ENCODE measurements around the gene ARAP1.

Gene ARAP1

DNA sequence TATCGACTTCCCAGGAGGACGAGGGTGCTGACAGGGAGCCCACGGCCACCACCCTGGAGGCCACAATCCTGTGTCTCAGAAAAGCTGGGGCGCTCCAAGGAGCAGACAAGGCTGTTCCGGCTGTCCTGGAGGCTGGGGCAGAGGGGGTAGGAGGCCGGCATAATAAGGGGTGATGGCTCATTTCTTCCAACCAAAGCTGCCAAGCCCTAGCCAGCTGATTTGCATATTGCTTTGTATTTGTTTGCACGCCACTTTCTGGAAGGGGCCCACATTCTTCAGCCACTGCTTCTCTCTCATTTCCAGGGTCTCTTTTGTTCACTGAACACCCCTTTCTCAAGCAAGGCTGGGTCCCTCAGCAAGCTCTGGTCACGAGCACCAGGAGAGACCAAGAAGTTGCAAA, 82.7 kb downstream of the ARAP1 start:
- H3K4me3 ChIP-seq (ENCODE audit: low read length) = no peak overlapping the region
- TF ChIP-seq ZNF274 (IDR thresholded peaks at IDR 0.05; ENCODE audit: low read depth, low read length) = no peak

DNA sequence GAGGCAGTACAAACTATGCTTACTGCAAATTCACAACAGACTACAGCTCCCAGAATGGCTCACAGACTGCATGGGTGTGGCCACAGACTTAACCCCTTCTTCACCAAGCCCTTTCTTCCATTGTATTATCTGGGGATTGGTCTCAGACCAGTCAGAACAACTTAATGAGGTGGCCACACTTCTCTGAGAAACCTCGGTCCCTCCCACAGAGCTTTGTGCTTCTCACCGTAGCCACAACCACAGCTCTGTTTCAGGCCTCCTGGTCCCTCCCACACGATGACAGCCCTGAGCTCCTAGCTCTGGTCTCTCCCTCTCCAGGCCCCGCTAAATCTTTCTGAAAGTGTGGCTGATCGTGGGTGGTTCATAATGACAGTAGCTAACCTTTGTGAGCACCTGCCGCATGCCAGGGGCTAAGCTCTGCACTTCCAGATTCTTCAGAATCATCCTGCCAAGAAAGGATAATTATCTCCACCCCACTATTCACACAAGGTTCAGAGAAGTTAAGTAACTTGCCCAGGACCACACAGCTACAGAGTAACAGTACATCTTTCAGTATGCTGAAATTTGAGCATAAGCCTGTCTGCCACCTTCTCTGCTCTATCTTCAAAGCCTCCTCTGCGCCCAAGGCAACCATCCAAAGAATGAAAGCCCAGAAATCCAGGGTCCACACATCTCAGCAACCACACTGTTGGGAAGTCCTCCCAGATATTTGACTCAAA, 83.4 kb downstream of the ARAP1 start:
- no peak overlapping the region for H3K4me3 ChIP-seq (ENCODE audit: low read length)
- TF ChIP-seq ZNF274 (IDR thresholded peaks at IDR 0.05; ENCODE audit: low read depth, low read length) = no peak

DNA sequence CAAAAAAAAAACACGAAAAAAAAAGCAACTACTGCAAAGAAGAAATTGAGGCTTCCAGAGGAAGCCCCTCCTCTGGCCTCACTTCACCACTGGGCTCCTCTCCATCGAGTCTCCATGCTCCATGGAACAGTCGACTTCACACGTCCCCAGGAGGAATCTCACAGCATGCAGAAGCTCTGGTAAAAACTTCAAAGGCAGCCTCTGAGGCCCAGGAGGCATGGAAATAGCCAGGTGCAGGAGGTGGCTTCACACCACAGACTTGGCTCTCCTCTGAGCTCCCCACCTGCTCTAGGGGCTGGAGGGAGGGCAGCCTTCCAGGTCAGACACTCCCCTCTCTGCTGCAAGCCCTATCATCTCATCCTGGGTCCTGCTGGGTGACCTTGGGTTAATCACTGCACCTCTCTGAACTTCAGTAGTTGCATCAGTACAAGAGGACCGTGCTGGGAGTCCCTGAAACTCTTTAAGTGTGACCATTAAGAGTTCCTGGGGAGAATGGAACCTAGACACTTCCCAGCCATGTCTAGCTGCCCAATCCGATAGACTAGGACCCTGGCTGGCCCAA, 86.2 kb downstream of the ARAP1 start:
- TF ChIP-seq ZNF274 (IDR thresholded peaks at IDR 0.05; ENCODE audit: low read depth, low read length) = no peak

DNA sequence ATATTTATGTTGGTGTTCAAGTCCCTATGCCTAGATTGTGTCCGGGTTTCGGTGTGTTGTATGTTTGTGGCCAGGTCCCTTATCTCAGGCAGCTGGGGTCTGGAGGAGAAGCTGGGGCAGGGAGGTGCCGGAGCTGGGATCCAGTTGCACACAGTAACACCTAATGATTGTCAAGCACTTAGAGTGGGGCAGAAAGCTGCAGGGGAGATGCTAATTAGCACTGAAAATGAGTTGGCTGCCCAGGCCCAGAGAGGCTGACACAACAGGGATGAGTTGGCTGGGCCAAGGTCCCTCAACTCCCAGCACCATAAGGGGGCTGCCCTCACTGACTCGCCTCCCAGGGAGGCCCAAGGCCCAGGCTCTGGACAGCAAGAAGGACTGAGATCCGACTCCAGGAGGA, 90.2 kb downstream of the ARAP1 start:
- no peak for TF ChIP-seq ZNF274 (IDR thresholded peaks at IDR 0.05; ENCODE audit: low read depth, low read length)
- no peak overlapping the region for H3K4me3 ChIP-seq (ENCODE audit: low read length)

More for the DNA sequence above, 86.2 kb downstream of the ARAP1 start:
- no peak overlapping the region for H3K4me3 ChIP-seq (ENCODE audit: low read length)

DNA sequence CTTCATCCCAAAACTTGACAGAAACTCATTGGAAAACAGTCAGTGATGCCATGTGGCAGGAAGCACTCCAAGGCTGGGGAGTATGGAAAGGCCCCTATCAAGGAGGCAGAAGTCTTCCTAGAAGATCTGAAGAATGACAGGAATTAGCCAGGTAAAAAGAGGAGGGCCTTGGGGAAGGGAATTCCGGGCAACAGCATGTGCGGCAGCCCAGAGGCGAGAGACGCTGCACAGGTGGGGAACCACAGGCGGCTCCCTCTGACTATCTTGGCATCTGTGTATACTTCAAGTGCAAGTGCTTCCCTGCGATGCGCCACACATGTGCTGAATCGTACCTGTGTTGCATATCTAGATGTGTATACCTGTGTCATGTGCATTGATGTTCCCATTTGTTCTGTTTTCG, 90.7 kb downstream of the ARAP1 start:
- H3K4me3 ChIP-seq (ENCODE audit: low read length) = no peak overlapping the region
- no peak for TF ChIP-seq ZNF274 (IDR thresholded peaks at IDR 0.05; ENCODE audit: low read depth, low read length)

DNA sequence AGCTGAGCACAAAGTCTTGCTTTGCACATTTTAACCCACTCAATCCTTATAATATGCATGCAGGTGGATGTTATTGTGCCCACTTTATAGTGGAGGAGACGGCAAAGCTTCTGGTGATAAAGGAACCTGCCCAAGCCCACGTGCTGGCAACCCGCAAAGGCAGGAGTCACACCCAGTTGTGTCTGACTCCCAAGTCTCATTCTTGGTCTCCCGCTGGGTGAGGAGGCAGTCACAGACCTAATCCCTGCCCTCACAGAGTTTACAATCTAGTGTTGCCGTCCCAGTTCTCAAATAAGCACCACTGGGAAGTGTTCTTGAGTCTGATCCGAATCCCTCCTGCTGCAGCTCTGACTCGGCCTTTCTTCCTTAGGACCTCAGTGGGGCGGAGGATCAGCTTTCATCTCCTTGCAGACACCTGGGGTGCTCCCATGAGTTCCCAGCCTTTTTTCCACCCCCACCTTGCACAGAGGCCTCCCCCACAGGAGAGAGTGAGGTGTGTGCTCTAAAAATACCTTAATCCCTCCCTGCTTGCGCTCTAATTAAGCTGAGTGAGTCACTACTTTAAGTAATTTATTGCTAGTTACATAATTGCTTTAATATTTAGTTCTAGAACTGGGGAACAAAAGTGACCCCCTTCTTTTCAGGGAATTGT, 93.1 kb downstream of the ARAP1 start:
- no peak for TF ChIP-seq ZNF274 (IDR thresholded peaks at IDR 0.05; ENCODE audit: low read depth, low read length)
- no peak overlapping the region for H3K4me3 ChIP-seq (ENCODE audit: low read length)

DNA sequence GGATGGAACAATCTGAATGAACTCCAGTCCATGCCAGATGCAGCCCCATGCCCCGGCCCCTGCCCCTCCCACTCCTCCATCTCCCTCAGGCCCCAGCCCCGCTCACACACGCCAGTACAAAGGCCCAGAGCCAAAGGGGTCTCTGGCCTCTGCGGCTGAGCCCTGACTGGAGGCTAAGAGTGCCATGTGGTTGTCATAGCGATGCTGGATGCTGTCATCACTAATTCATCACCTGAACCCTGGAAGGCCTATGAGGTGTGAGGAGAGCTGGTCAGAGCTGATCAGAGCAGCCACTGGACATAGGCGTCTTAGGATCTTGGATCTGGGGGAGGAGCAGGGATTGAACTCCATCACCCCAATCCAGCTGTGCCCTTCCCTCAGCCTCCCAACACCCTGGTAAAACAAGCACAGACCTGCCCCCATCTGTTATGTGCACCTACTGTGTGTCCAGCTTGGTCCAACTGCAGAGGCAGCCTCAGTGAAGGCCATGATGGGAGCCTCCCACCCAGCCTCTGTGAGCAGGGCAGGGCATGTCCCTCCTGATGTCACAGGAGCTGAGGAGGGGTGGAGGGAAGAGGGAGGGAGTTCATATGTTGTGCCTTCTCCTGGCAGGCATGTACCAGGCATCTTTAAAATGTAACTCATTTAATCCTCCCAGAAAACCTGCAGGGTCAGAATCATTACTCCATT, 94.7 kb downstream of the ARAP1 start:
- H3K4me3 ChIP-seq (ENCODE audit: low read length) = no peak overlapping the region
- no peak for TF ChIP-seq ZNF274 (IDR thresholded peaks at IDR 0.05; ENCODE audit: low read depth, low read length)

DNA sequence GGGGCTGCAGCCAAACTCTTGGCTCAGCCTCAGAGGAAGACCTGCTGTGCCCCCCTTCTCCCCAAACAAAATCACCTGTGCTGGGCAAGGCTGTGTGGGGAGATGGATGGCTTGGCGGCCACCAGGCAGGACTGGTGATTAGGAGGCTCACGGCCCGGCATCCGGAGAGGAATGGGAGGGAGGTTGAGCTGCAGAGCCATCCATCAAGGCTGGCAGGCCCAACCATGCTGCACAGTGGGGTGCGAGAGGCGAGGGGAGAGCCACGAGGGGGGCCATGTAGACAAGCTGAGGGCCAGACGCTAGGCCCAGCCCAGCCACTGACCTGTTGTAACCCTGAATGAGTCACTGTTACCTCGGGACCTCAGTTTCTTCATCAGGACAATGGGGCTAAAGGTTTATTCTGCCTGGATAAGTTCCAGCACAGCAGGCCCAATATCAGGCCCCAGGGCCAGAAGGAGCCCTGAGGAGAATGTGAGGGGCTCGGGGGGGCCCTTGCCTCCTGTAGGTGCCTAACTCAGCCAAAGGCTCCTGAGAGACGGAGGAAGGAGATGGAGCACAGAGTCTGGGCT, 96.2 kb downstream of the ARAP1 start:
- no peak overlapping the region for H3K4me3 ChIP-seq (ENCODE audit: low read length)
- TF ChIP-seq ZNF274 (IDR thresholded peaks at IDR 0.05; ENCODE audit: low read depth, low read length) = no peak

DNA sequence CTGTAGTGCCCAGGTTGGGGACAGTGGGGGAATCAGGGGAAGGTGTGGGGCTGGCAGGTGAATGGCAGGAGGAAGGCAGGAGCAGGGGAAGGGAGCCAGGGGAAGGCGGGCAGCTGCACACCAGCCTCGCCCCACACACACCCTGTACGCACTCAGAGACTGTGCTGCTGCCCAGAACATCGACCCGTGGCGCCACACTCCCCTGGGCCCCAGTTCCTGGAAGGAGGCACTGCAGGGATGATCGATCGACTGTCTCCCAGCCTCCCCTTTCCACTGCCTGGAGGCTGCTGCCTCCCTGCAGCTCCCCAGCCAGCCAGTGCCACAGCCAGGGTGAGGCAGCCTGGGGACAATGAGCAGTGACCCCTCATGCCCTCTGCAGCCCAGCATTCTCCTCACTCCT, 97.2 kb downstream of the ARAP1 start:
- no peak for TF ChIP-seq ZNF274 (IDR thresholded peaks at IDR 0.05; ENCODE audit: low read depth, low read length)
- no peak overlapping the region for H3K4me3 ChIP-seq (ENCODE audit: low read length)

DNA sequence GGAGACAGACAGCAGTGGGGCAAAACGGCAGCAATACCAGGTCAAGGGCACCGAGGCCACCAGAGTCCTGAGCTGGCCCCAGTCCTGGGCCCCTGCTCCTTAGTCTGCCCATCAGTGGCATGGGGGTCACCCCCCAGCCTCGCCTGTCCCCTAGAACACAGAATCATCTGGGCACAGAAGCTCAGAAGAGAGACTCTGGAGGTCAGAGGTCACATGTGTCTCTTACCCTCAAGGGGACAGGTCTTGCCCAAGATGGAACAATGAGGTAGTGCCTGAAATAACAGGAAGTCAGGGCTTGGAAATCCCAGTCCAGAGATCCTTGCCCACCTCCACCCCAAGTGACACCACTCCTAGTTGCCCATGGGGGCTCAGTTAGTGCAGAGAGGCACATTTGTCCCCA, 98.6 kb downstream of the ARAP1 start:
- H3K4me3 ChIP-seq (ENCODE audit: low read length) = no peak overlapping the region
- no peak for TF ChIP-seq ZNF274 (IDR thresholded peaks at IDR 0.05; ENCODE audit: low read depth, low read length)

DNA sequence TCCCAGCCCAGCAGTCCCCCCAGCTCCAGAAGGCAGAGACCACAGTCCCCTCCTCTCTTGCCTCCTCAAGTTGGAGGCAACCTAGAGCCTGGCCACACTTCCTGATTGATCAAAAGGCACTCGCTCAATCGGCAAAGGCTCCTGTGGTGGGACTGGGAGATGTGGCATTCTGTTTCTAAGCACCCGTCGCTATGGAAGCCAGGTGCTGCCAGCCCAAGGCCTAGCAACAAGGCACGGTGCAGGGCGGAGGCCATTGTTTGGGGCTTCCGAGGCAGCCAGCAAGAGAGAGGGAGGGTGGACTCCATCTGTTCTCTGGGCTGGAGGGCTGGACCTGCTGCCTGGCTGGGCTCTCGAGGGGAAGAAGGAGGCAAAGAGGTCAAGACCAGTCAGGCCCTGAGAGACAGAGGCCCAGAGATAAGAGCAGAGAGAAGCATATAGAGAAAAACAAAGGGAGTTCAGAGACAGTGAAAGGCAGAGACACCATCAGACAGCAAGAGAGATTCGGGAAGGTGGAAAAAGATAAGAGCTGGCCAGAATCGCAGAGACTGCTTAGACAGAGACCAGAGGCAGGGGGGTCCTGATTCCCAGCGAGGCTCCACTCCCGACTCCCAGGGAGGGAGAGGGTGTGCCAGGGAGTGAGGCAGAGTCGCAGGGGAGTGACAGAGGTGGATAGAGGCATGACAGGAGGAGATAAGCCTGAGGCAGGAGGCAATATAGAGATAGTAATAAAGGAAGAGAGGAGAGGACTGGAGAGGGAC, 99.2 kb downstream of the ARAP1 start:
- no peak for TF ChIP-seq ZNF274 (IDR thresholded peaks at IDR 0.05; ENCODE audit: low read depth, low read length)

DNA sequence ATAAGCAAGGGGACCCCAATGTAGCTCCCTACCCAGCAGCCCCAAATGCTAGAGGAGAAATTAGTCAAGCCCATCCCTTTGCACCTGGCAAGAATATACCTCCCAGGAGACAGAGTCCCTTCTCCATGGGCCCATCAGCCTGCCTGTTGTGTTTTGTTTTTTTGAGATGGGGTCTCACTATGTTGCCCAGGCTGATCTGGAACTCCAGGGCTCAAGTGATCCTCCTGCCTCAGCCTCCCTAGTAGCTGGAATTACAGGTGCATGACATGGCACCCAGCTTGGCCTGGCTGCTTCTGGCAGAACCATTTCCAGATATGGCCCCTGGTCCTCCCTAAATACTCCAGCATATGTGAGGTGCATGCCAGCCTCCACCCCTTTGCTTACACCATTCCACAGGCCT, 100.1 kb downstream of the ARAP1 start:
- no peak for TF ChIP-seq ZNF274 (IDR thresholded peaks at IDR 0.05; ENCODE audit: low read depth, low read length)
- H3K4me3 ChIP-seq (ENCODE audit: low read length) = no peak overlapping the region

More for the DNA sequence above, 99.2 kb downstream of the ARAP1 start:
- no peak overlapping the region for H3K4me3 ChIP-seq (ENCODE audit: low read length)

DNA sequence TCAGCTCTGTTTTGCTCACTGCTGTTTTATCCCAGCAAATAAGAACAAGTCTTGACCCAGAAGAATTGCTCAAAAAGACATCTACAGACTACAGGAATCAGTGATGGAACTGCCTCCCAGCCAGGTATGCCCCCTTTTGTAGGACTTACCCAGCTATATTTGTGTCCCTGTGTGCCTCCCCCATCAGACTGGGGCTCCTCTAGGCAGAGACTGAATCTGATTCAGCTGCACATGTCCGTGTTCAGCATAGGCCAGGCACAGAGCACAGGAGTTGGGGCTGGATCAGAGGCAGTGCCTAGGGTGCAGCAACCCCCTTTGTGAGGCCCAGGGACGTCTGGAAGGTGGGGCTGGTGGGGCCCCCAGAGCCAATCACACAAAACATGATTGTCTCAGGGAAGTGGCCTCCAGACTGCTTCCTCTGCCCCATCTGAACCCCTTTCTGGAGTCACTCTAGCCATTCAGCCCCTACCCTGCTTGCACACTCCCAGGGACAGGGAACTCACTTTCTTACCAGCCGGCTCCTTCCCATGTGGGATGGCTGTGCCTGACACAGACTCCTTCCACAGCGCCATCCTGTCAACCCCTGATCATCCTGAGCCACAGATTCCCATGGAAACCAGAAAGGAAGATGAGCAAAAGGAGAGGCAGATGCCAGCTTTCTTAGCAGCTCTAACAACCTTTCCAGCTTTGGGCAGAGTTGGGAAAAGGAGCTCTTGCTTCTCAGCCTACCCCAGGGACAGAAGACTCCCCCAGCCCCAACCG, 102.8 kb downstream of the ARAP1 start:
- H3K4me3 ChIP-seq (ENCODE audit: low read length) = no peak overlapping the region
- no peak for TF ChIP-seq ZNF274 (IDR thresholded peaks at IDR 0.05; ENCODE audit: low read depth, low read length)

All from GM08714 (cell line).